ENCODE measurements around the gene LAMA5. TPM values are rescaled to one million over a fixed set of nuclear protein-coding genes. Genes with fewer than 3 reads are reported as not detected.

The LAMA5 gene
- total RNA-seq, 4 donors from 2014 or later = 93.9 to 179 (median 117) TPM

DNA sequence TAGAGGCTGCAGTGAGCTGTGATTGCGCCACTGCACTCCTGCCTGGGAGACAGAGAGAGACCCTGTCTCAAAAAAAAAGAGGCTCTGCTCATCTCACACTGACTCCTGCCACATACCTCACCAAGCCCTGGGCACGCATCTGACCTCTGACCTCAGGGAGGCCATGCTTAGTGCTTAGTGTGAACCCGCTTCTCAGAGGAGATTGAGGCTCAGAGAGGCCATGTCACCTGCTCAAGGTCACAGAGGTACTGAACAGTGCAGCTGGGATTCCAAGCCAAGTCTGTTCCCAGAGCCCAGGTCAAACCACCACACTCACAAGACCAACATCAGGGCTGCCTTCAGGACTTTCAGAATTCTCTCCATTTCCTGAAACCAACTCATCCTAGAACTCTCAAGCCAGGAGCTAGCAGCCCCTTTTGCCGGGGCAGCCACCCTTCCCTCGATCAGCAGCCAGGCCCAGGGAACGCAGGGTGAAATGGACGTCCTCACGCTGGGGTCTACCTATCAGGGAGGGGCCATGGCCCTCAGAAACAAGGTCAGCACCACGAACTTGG lies 37.1 kb upstream of the LAMA5 start:
- 89 to 93% methylated on average over 7 to 9 of the region's 9 CpGs for WGBS, 2 donors
- H3K36me3 ChIP-seq = no peaks in the 10 kb centered on the region
- H3K4me3 ChIP-seq (replicated peaks in 1 of 3) = no peak overlapping the region
- no peak overlapping the region for H3K27ac ChIP-seq
- H3K4me1 ChIP-seq = peaks cover 20 to 31% of the 10 kb centered on the region in 2 donors
- intact Hi-C loops (cut with DNase I) = no loop called here
- H3K27me3 ChIP-seq = no peaks in the 10 kb centered on the region
- no peak for TF ChIP-seq POLR2A (IDR thresholded peaks at IDR 0.05)
- TF ChIP-seq CTCF (IDR thresholded peaks at IDR 0.05) = no peak
- H3K9me3 ChIP-seq = no peaks in the 10 kb centered on the region
- no peak for DNase-seq

DNA sequence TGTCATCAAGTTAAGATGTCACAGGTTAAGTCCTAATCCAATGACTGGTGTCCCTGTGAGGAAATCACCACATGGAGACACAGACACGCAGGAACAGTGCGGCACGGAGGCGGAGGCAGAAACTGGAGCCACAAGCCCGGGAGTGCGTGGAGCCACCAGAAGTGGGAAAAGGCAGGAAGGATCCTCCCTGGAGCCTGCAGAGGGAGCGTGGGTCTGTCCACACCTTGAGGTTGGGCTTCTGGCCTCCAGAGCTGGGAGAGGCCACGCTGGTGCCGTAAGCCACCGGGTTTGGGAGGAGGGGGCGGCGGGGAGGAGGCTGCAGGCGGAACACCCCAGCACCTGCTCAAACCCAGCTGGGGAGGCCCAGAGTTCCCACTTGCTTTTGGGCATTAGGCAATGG lies 36.2 kb upstream of the LAMA5 start:
- Histone ChIP-seq H3K9me3 (no peaks in the 10 kb centered on the region), H3K4me1 (peaks cover 18 to 24% of the 10 kb centered on the region in 2 donors), H3K27ac (no peak overlapping the region), H3K27me3 (no peaks in the 10 kb centered on the region), H3K4me3 (replicated peaks in 1 of 3) (no peak overlapping the region), H3K36me3 (no peaks in the 10 kb centered on the region)
- WGBS, 2 donors = 89 to 91% methylated on average over 13 of the region's 13 CpGs
- intact Hi-C loops (cut with DNase I) = no loop called here
- TF ChIP-seq CTCF (IDR thresholded peaks at IDR 0.05) = no peak
- no peak for TF ChIP-seq POLR2A (IDR thresholded peaks at IDR 0.05)
- no peak for DNase-seq

DNA sequence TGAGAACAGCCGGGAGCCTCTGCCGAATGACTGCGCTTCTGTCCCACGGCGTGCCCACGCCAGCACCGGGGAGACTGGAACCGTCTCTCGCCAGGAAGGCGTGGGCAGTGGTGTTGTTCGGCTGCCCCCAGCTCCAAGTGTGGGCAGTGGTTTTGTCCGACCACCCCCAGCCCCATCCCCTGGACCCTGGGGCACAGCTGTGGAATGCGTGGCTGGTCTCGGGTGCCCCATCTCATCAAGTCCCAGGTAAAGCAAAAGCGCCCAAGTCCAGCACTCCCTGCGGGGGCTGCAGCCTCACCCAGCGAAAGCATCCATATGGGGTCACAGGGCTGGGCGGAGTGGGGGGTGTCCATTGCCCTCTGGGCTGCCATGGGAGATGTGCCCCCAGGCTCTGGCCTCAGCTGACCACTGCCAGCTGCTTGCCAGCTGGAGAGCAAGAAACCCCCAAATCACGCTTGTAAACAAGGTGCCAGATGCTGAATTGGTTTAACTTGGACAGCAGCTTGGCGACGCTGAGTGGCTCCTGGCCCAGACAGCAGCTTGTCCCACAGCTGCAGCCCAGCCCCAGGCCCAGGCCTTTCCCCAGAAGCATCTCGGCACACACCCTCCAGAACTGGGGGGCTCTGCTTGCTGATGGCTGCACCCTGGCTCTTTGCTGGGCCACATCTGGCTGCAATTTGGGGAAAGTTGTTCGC lies 35.5 kb upstream of the LAMA5 start:
- TF ChIP-seq CTCF (IDR thresholded peaks at IDR 0.05) (no peak), POLR2A (IDR thresholded peaks at IDR 0.05) (no peak)
- Histone ChIP-seq H3K4me3 (replicated peaks in 1 of 3) (no peak overlapping the region), H3K9me3 (no peaks in the 10 kb centered on the region), H3K36me3 (no peaks in the 10 kb centered on the region), H3K27ac (no peak overlapping the region), H3K4me1 (peaks cover 15 to 17% of the 10 kb centered on the region in 2 donors), H3K27me3 (no peaks in the 10 kb centered on the region)
- intact Hi-C loops (cut with DNase I) = no loop called here
- WGBS, 2 donors = 92 to 94% methylated on average over 12 of the region's 23 CpGs
- no peak for DNase-seq

GRCh38 chr20:62401331-62401779 lies 34.2 kb upstream of the LAMA5 start:
- H3K9me3 ChIP-seq = no peaks in the 10 kb centered on the region
- H3K4me1 ChIP-seq = peaks cover 9 to 11% of the 10 kb centered on the region in 2 donors
- no peaks in the 10 kb centered on the region for H3K36me3 ChIP-seq
- no peak for TF ChIP-seq POLR2A (IDR thresholded peaks at IDR 0.05)
- TF ChIP-seq CTCF (IDR thresholded peaks at IDR 0.05) = no peak
- no peak for DNase-seq
- no peak overlapping the region for H3K27ac ChIP-seq
- H3K4me3 ChIP-seq (replicated peaks in 1 of 3) = no peak overlapping the region
- H3K27me3 ChIP-seq = no peaks in the 10 kb centered on the region
- 89% methylated on average over 18 to 21 of the region's 21 CpGs for WGBS, 2 donors
- intact Hi-C loops (cut with DNase I) = no loop called here

DNA sequence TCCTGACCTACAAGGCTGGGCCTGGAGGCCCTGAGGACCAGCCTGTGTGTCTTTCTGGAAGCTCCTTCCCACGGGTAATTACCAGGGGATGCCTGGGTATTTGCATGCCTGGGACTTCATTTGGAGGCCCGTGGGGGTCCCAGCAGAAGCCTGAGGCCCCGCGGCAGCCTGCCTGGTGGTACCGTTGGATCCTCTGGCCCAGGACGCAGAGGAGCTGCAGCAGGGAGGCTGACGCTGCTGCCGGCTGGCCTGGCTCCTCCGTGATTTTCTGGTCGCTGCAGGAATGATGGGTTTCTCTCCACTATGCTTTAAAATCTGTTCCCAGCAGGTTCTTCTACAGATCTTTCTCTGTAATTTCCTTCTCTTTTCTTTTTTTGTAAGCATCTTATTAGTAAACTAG lies 33.4 kb upstream of the LAMA5 start:
- TF ChIP-seq POLR2A (IDR thresholded peaks at IDR 0.05) (no peak), CTCF (IDR thresholded peaks at IDR 0.05) (no peak)
- H3K27me3 ChIP-seq = no peaks in the 10 kb centered on the region
- DNase-seq = no peak
- H3K9me3 ChIP-seq = no peaks in the 10 kb centered on the region
- H3K4me3 ChIP-seq (replicated peaks in 1 of 3) = no peak overlapping the region
- H3K36me3 ChIP-seq = no peaks in the 10 kb centered on the region
- 77 to 90% methylated on average over 5 to 10 of the region's 10 CpGs for WGBS, 2 donors
- H3K27ac ChIP-seq = no peak overlapping the region
- intact Hi-C loops (cut with DNase I) = no loop called here
- H3K4me1 ChIP-seq = peaks cover 1 to 3% of the 10 kb centered on the region in 2 donors

All from thyroid gland (tissue), 4 donors.